Thyroid gland (tissue), 4 donors: Measurements from ENCODE around the gene NEK6. TPM values are rescaled to one million over a fixed set of nuclear protein-coding genes. Genes with fewer than 3 reads are reported as not detected.
A peak's percentile ranks its signal among the peaks of the same experiment; 100 is the strongest.

Source experiments
- DNase-seq, 2 donors: peaks; one replicate each; pipeline ENCODE4 v3.0.0-alpha.2; 2019
- H3K27ac ChIP-seq, 3 donors: fragments of 200-600 bp; sonication (generic); 1 replicate in 2 of 3; 2 replicates in 1 of 3; pipeline ENCODE4 v1.5.1; 2016 to 2019; ENCODE audit warnings: mild to moderate bottlenecking in 1 of 3, moderate library complexity in 1 of 3
- H3K27me3 ChIP-seq: fragments of 200-600 bp; sonication (generic); one replicate; pipeline ENCODE4 v1.5.1; 2019
- H3K36me3 ChIP-seq, 2 donors: fragments of 200-600 bp; sonication (generic); one replicate each; pipeline ENCODE4 v1.5.1; 2016 to 2019
- H3K4me1 ChIP-seq, 2 donors: fragments of 200-600 bp; sonication (generic); one replicate each; pipeline ENCODE4 v1.5.1; 2017 to 2019
- H3K4me3 ChIP-seq, 3 donors: fragments of 200-600 bp; sonication (generic); replicated peaks in 1 of 3; 1 replicate in 2 of 3; 2 replicates in 1 of 3; pipeline ENCODE4 v1.5.1; 2016; ENCODE audit warnings: mild to moderate bottlenecking in 1 of 3
- H3K9me3 ChIP-seq: fragments of 200-600 bp; sonication (generic); one replicate; pipeline ENCODE4 v1.5.1; 2017
- POLR2A ChIP-seq, 2 donors: fragments of 450-650 bp; IDR thresholded peaks; one replicate each; pipeline ENCODE4 v1.6.1; 2017; ENCODE audit warnings: antibody characterized with exemption in 2 of 2, mild to moderate bottlenecking in 2 of 2, moderate library complexity in 1 of 2
- WGBS, 2 donors: methylation state at CpG; one replicate each; pipeline ENCODE4 v1.1.5; 2017; 5-methylcytosine and 5-hydroxymethylcytosine counted together
- intact Hi-C: fragments of 100-400 bp; cut with DNase I; formaldehyde crosslinking; loops from one replicate; pipeline ENCODE4 v1.15.1; 2023
- total RNA-seq, 4 donors: library from RNA; depleted of rRNA; stranded (reverse); fragments of >200 nt; gene quantifications; one replicate each; pipeline ENCODE4 v1.2.3, GENCODE V29; 2016
- TF ChIP-seq, protein P1 (sequence below), 6 experiments: fragments of 200-600 bp in 3 of 6; fragments of 450-650 bp in 3 of 6; sonication (generic) in 3 of 6; IDR thresholded peaks; one replicate each; pipeline ENCODE4 v1.5.1; 2016 to 2019; ENCODE audit warnings: antibody characterized with exemption in 6 of 6, mild to moderate bottlenecking in 2 of 6, inconsistent platforms in 1 of 6, moderate library complexity in 1 of 6

Gene NEK6
- total RNA-seq, 4 donors from 2014 or later: 10.7 to 12.8 (median 11.0) TPM

DNA sequence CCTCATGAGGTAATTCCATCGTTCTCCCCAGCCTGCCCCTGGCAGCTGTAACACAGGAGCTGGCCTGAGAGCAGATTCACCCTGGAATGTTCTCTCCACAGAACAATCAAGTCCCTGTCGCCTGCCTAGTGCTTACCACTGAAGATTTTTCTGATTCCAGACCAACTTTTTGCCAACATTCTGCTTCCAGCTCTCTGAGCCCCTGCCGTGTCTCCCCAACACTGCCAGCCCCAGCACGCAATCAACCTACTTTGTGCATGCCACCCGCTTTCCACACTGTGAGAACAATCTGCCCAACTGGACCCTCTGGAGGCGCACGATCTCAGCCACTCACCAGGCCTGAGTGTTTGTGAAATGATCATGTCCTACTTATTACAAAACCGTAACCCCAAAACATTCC, 94.9 kb downstream of the NEK6 start:
- WGBS, 2 donors: 90 to 96% methylated on average over 8 of the region's 8 CpGs
- H3K4me1 ChIP-seq: peaks cover 13 to 18% of the 10 kb centered on the region in 2 donors
- no peaks in the 10 kb centered on the region for H3K27me3 ChIP-seq
- peaks cover 31 to 35% of the 10 kb centered on the region in 2 donors for H3K36me3 ChIP-seq
- TF ChIP-seq POLR2A (IDR thresholded peaks at IDR 0.05): no peak
- TF ChIP-seq, protein P1, sequence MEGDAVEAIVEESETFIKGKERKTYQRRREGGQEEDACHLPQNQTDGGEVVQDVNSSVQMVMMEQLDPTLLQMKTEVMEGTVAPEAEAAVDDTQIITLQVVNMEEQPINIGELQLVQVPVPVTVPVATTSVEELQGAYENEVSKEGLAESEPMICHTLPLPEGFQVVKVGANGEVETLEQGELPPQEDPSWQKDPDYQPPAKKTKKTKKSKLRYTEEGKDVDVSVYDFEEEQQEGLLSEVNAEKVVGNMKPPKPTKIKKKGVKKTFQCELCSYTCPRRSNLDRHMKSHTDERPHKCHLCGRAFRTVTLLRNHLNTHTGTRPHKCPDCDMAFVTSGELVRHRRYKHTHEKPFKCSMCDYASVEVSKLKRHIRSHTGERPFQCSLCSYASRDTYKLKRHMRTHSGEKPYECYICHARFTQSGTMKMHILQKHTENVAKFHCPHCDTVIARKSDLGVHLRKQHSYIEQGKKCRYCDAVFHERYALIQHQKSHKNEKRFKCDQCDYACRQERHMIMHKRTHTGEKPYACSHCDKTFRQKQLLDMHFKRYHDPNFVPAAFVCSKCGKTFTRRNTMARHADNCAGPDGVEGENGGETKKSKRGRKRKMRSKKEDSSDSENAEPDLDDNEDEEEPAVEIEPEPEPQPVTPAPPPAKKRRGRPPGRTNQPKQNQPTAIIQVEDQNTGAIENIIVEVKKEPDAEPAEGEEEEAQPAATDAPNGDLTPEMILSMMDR (IDR thresholded peaks at IDR 0.05): no peak
- no peak overlapping the region for H3K27ac ChIP-seq
- no peaks in the 10 kb centered on the region for H3K9me3 ChIP-seq
- H3K4me3 ChIP-seq: no peak overlapping the region
- intact Hi-C loops: no loop called here
- no peak for DNase-seq

DNA sequence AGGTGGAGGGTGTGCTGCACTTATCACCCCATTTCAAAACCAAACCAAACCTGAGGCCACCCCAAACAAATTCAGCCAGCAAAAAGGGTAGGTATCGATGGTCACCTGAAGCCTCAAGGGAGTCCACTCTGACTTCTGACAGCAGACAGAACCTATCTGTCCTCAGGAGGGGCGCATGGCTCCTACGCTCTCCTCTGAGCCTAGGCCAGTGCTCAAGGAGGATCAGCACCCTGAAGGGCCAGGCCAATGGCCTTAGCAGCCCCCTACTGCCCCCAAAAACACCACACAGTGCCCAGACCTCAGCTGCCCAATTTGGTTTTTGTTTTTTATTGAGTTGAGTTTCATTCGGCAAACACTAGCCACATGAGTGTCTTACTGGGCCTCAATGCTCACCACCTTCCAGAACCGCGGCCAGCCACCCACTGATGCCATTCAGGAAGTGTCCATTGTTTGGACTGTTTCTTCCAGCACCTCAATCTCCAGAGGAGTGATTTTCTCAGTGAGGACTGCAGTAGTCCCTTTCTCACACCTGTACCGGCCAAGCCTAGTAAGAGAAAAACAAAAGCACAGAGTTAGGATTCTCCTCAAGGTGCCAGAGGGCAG, 95.5 kb downstream of the NEK6 start:
- Histone ChIP-seq H3K4me3 (no peak overlapping the region), H3K9me3 (no peaks in the 10 kb centered on the region), H3K27ac (no peak overlapping the region), H3K4me1 (peaks cover 20 to 23% of the 10 kb centered on the region in 2 donors), H3K27me3 (no peaks in the 10 kb centered on the region), H3K36me3 (peaks cover 29% of the 10 kb centered on the region in 2 donors)
- TF ChIP-seq, protein P1 (IDR thresholded peaks at IDR 0.05): no peak
- TF ChIP-seq POLR2A (IDR thresholded peaks at IDR 0.05): no peak
- 93 to 97% methylated on average over 6 to 7 of the region's 7 CpGs for WGBS, 2 donors
- no peak for DNase-seq
- intact Hi-C loops: no loop called here

DNA sequence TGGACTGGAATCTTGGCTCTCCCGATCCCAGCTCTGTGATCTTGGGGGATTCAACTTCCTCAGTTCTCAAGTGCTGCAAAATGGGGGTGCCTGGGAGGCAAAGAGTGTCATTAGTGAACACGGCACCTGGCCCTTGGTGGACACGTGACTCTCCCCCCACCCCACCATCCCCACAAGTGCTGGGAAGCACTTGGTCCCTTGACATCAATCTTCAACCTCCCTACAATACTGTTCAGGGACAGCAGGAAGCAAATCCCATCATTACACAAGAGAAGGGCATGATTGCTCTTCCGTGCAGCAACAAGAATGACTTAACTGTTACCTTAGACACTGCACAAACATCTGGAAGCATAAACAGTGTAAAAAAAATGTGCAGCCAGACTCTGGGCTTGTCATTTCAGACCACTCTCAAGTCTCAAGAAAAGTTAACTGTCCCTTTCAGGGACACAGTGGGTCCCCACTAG, 96.1 kb downstream of the NEK6 start:
- TF ChIP-seq POLR2A (IDR thresholded peaks at IDR 0.05): no peak
- TF ChIP-seq, protein P1 (IDR thresholded peaks at IDR 0.05): no peak
- no peaks in the 10 kb centered on the region for H3K27me3 ChIP-seq
- no peak overlapping the region for H3K4me3 ChIP-seq
- intact Hi-C loops: no loop called here
- DNase-seq: no peak
- peaks cover 28 to 29% of the 10 kb centered on the region in 2 donors for H3K36me3 ChIP-seq
- peak overlapping the region in 1 of 3 donors; percentile 55 for H3K27ac ChIP-seq
- H3K4me1 ChIP-seq: peaks cover 23% of the 10 kb centered on the region in 2 donors
- H3K9me3 ChIP-seq: no peaks in the 10 kb centered on the region
- 52 to 68% methylated on average over 4 of the region's 4 CpGs for WGBS, 2 donors

DNA sequence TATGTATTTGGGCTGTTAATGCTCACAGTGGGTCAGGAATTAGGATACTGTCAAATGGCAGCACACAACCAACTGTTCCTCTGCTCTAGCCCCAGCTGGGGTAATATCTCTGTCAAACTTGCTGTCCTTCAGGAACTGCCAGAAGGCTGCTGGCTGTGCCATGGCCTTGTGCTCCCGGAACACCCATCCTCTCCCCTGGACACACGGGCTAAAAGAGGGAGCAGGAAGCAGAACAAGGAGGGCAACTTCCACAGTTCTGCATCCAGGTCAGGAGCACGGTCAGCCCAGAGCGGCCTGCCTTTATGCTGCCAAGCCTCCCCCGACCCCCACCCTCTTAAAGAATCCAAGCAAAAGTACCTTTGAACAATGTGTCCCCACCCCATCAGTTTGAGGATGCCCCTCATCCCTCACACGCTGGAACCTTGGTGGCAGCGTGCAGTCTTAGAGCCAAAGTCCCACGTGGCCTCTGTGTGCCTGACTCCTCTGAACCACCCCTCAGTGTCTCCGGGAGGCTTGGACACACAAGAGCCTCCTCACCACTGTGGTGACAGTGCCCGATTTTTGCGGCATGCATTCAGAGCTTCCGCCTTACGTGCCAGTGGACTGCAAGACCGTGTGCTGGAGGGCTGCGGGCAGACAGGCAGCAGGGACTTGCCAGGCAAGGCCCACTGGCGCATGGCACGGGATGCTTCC, 96.7 kb downstream of the NEK6 start:
- intact Hi-C loops: no loop called here
- H3K27me3 ChIP-seq: no peaks in the 10 kb centered on the region
- H3K9me3 ChIP-seq: no peaks in the 10 kb centered on the region
- no peak for TF ChIP-seq POLR2A (IDR thresholded peaks at IDR 0.05)
- TF ChIP-seq, protein P1 (IDR thresholded peaks at IDR 0.05): no peak
- peaks cover 25 to 28% of the 10 kb centered on the region in 2 donors for H3K36me3 ChIP-seq
- whole genome bisulfite sequencing, 2 donors: 83 to 93% methylated on average over 8 to 13 of the region's 17 CpGs
- H3K4me3 ChIP-seq: no peak overlapping the region
- H3K27ac ChIP-seq: peak overlapping the region in 1 of 3 donors; percentile 55
- H3K4me1 ChIP-seq: peaks cover 23% of the 10 kb centered on the region in 2 donors
- DNase-seq: no peak
